HuH-7.5 (cell line): Measurements from ENCODE around the gene UACA.
"Not testable (repeated sequence)": the region's sequence is repeated elsewhere in the genome, so short reads cannot be mapped to it uniquely, and the experiment has no call there.

Experiments
- DNase-seq: peaks from one replicate; pipeline ENCODE4 v3.0.0; 2011; ENCODE audit warnings: low spot score

UACA gene, protein sequence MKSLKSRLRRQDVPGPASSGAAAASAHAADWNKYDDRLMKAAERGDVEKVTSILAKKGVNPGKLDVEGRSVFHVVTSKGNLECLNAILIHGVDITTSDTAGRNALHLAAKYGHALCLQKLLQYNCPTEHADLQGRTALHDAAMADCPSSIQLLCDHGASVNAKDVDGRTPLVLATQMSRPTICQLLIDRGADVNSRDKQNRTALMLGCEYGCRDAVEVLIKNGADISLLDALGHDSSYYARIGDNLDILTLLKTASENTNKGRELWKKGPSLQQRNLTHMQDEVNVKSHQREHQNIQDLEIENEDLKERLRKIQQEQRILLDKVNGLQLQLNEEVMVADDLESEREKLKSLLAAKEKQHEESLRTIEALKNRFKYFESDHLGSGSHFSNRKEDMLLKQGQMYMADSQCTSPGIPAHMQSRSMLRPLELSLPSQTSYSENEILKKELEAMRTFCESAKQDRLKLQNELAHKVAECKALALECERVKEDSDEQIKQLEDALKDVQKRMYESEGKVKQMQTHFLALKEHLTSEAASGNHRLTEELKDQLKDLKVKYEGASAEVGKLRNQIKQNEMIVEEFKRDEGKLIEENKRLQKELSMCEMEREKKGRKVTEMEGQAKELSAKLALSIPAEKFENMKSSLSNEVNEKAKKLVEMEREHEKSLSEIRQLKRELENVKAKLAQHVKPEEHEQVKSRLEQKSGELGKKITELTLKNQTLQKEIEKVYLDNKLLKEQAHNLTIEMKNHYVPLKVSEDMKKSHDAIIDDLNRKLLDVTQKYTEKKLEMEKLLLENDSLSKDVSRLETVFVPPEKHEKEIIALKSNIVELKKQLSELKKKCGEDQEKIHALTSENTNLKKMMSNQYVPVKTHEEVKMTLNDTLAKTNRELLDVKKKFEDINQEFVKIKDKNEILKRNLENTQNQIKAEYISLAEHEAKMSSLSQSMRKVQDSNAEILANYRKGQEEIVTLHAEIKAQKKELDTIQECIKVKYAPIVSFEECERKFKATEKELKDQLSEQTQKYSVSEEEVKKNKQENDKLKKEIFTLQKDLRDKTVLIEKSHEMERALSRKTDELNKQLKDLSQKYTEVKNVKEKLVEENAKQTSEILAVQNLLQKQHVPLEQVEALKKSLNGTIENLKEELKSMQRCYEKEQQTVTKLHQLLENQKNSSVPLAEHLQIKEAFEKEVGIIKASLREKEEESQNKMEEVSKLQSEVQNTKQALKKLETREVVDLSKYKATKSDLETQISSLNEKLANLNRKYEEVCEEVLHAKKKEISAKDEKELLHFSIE (N-terminal part only)

DNA sequence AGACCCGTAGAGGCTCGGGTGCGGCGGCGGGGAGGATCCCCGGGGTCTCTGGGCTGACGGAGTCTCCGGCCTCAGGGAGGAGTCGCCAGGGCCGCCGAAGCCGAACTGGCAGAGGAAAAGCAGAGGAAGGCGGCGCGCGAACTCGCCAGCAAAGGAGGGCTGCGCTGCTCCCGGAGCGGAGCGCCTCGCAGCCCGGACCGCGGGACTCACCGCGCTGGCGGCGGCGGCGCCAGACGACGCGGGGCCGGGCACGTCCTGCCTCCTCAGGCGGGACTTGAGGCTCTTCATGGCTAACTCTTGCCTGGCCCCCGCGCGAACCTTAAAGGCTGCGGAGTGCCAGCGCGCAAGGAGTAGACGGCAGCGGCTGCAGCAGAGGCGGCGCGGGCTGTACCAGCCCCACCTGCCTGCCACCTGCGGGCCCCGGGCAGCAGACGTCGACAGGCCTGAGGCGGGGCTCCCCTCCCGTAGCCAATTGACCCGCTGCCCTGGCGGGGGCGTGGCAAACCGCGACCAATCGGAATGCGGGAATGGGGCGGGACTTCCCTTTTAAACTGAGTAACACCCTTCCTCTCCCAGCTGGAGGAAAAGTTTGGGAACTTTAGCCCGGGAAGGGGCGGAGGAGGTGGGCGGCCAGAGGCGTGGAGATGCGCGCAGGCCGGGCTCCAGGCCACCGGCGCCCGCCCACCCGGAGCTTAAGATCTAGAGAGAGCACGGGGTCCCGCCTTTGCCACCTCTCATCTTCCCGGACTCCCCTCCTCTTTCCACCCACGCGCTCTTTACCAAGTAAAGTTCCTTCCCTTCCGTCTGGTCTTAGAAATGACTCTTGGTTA, at the start of gene UACA:
Gene UACA (minus strand): TSS at position 439 of the 830 bp plus-strand sequence. CDS start 151 bp downstream, at position 288.
- peak; percentile 91 for DNase-seq

GRCh38 chr15:70812827-70813364, 49.5 kb upstream of the UACA start:
- no peak for DNase-seq

DNA sequence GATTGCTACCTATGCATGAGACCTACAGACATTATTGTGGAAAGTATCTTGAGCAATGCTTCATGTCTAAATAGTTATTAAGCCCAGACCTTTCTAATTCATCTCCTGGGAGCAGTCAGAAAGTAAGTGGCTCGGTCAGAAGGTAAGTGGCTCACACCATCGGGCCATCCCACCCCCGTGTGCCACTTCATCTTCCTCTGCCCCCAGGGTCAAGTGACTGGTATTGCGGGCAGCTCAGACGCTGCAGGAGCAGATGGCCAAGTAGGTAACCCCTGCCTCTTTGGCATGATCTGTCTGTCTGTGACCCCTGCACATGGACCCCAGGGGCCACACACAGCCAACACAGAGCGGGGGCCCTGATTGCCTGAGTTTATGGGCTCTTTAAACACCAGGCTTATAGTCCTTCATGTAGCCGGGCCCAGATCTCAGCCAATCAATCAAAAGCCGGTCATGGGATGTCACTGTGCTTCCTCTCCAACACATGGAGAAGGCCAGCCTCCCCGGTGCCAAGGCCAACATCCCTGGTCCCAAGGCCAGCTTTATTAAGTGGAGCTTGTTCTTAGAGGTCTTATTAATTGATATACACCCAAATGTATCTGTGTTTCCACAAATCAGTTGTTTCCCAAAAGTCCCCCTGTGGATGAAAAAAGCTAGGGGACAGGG, 47.7 kb upstream of the UACA start:
- no peak for DNase-seq

GRCh38 chr15:70806992-70807712, 43.8 kb upstream of the UACA start:
- no peak for DNase-seq

DNA sequence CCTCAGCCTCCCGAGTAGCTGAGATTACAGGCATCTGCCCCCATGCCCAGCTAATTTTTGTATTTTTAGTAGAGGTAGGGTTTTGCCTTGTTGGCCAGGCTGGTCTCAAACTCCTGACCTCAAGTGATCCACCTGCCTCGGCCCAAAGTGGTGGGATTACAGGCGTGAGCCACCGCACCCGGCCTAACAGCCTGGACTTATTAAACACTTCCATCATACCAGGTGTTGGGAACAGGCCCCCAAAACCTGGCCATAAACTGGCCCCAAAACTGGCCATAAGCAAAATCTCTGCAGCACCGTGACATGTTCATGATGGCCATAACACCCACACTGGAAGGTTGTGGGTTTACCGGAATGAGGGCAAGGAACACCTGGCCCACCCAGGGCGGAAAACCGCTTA, 41.0 kb upstream of the UACA start:
- DNase-seq: not testable (repeated sequence)

DNA sequence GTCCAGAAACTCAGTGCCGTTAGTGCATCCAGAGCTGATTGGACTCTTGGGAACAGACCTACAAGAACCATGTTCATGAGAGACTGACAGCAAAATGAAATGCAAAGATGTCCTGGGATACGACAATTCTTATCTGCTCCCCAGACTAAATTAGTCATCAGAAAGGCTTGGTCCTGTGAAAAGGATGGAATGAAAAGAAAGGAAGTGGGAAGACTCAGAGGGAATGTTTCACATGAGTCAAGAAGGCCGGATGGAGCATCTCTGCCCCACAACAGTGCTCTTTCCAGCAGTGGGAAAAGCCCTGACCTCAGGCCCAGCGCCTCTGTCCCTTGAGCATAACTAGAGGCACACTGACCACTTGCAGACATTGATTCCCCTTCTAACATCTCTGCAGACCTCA, 39.3 kb upstream of the UACA start:
- DNase-seq: no peak

DNA sequence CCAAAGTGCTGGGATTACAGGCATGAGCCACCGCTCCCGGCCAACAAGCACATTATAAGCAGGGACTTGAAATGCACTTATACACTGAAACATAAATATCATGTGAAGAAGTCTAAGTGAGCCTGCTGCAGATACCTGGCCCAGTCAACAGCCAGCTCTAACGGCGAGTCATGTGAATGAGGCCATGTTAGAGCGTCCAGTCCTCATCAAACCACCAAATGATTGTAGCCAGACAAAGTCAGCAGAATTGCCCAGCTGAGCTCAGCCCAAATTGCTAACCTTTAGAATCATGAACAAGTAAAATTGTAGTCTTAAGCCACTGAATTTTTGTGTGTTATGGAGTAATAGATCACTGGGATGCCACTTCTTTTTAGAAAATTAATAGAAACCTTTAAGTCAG, 37.8 kb upstream of the UACA start:
- no peak for DNase-seq

DNA sequence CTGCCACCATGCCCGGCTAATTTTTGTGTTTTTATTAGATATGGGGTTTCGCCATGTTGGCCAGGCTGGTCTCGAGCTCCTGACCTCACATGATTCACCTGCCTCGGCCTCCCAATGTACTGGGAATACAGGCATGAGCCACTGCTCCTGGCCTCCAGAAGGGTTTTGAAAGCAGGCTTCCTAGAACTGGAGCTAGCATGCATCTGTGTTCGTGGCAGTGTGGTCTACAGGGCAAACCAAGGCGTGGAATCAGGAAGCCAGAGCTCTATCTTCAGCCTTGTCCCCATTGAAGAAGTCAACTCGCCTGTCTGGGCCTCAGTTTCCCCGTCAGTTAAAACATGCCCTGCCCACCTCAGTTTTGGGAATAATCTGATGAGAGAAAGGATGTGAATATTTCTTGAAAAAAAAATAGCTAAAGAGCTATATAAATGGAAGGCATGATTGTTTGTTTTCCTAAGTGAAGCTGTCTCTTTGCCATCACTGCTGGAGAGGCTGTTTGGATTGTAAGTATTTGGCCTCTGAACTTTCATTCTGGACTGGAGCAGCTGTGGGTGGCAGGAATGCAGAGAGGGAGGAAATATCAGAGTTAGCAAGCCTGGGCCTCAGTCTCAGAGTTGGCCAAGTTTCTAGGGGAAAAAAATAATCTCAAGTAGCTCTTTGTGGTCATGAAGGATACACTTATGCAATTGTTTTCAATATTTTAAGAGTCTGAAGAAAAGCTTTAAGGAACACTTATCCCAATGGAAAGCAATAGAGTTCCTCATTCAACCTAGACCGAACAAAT, 36.5 kb upstream of the UACA start:
- peak; percentile 53 for DNase-seq

GRCh38 chr15:70797464-70797863, 34.1 kb upstream of the UACA start:
- no peak for DNase-seq

DNA sequence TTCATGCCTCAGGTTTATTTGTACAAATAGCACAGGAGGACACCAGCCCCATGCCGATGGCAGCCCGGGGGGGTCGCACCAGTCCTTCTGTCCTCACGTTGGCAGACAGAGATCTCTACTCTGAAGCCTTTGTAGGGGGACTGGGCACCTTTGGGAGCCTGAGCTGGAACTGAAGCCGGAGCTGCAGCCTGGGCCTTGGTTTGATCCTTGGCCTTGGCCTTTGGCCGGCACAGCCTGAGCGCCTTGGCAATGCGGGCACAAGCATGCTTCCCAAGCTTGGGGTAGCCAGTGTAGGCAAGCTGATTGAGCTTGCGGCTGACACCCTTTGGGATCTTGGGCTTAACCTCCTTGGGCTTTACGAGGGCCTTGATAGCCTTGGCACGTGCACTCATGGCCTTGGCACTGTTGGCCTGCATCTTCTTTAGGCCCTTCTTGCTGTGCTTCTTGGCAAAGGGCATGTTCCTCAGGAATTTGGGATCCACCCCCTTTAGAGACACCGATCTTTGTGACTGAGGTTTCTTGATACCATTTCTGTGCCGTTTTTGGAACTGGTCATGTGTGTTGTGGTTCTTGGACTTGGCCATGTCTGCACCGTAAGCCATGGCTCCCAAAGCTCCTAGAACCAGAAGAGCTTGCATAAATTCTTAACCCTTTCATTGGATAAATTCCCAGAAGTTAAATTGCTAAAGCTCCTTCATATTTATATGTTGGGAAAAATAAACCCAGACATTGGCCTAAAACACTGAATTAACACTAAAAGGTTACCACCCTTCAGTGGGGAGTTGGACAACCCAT, 33.4 kb upstream of the UACA start:
- DNase-seq: no peak

- DNase-seq: no peak
These were observed 31.9 kb upstream of the UACA start for GRCh38 chr15:70795311-70795665.

DNA sequence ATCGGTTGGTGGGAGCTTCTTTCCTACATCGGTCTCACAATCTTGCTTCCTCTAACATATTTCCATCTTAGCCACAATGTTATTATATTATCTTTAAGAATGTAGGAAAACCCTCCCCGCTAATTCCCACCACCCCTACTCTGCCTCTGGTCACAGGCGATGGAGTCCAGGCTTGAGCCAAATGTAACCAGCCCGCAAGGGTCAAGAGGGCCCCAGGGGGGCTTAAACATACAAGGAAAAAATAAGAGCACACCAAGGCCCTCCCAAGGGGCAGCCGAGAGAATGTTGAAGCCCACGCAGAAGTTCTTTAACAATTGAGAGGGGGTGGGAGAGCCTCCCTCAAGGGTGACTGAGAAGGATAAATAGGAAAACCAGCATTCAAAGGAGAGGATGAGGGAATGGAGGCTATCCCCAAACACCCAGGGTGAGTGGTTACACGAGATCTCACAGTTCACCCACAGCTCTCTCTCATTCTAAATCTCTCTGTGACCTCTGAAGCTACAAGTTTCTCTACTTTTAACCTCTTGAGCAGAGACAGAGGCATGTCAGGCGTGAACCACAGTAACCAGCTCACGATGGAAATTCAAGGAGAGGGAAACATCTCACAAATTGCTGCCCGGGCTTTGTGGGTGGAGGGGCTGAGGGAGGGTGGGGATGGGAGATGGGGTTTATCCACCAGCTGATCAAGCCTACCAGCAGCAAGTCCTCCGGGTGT, 31.4 kb upstream of the UACA start:
- DNase-seq: no peak

DNA sequence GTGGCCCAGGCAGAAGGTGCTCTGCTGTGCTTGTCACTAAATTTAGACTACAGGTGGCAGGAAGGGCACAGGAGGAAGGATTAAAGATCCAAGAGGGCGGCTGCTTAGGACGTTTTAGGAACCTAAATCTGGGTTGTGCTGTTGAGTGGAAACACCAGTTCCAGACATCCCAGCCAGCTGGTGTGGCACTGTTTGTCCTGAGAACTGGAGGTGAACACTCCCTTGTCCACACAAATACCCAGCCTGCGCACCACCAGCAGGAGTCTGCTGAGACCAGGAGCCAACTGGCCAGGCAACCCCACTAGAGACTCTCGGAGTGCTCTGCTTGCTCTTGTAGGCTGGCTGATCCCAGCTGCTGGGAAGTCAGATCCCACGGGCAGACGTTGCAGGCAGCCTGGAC, 30.3 kb upstream of the UACA start:
- DNase-seq: no peak

DNA sequence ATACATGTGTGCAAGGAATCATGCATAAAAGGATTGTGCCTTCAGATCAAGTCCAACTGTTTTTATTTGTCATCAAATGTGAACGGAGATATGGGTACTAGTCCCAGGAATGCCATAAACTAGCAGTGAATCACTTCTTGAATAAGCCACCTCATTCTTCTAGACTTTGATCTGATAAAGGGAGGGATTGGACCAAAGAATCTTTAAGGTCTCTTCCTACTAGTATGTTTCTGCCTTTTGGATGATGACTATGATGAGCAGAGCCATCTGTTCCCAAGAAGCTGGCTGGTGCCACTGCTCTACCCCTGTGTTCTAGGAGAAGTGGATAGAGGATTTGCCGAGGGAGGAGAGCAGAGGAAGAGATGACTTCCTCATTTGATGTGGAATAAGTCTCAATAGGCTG, 28.8 kb upstream of the UACA start:
- no peak for DNase-seq

DNA sequence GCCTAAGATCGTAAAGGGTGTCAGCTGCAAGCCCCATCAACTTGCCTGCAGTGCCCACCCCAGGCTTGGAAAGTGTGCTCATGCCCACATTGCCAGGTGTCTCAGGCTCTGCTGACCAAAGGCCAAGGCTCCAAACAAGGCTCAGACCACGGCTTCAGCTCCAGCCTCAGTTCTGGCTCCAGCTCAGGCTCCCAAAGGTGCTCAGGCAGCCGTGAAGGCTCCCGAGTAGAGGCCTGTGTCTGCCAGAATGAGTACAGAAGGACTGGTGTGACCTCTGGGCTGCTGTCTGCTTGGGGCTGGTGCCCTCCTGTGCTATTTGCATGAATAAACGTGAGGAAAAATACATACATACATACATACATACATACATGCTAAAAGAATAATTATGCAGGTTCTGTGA, 27.9 kb upstream of the UACA start:
- no peak for DNase-seq

- DNase-seq: no peak
These were observed 25.9 kb upstream of the UACA start for GRCh38 chr15:70789213-70789612.
